GM18858 (cell line): Measurements from ENCODE around the gene PHF13.

ENCODE experiments used
- ATAC-seq: cut with Tn5 transposase; IDR thresholded peaks from one replicate; pipeline ENCODE4 v1.9.1; 2021; ENCODE audit not compliant: unreplicated experiment

The PHF13 gene

GRCh38 chr1:6613361-6614018 is at the start of gene PHF13:
TSS of gene PHF13 (plus strand) at chr1:6613731. CDS start at chr1:6614067, 336 bp downstream.
- peak; percentile 85 for ATAC-seq

GRCh38 chr1:6569033-6569432 is 44.5 kb upstream of the PHF13 start:
- ATAC-seq, result no peak

- no peak for ATAC-seq
Observed at GRCh38 chr1:6570100-6570499, 43.4 kb upstream of the PHF13 start.

GRCh38 chr1:6570987-6571386 is 42.5 kb upstream of the PHF13 start:
- ATAC-seq, result no peak

- ATAC-seq, result no peak
Observed at GRCh38 chr1:6572653-6573383, 40.7 kb upstream of the PHF13 start.

GRCh38 chr1:6574025-6574620 is 39.4 kb upstream of the PHF13 start:
- ATAC-seq, result no peak

- ATAC-seq, result no peak
Observed at GRCh38 chr1:6574818-6575217, 38.7 kb upstream of the PHF13 start.

GRCh38 chr1:6577831-6578525 is 35.6 kb upstream of the PHF13 start:
- ATAC-seq, result no peak

GRCh38 chr1:6578624-6579373 is 34.7 kb upstream of the PHF13 start:
- ATAC-seq, result no peak

GRCh38 chr1:6579374-6580118 is 34.0 kb upstream of the PHF13 start, which contains the start of gene ZBTB48:
TSS of gene ZBTB48 (plus strand) at chr1:6579994. CDS start at chr1:6580610, 616 bp downstream.
- peak; percentile 91 for ATAC-seq

GRCh38 chr1:6580119-6580592 is 33.4 kb upstream of the PHF13 start:
- ATAC-seq, result no peak

- no peak for ATAC-seq
Observed at GRCh38 chr1:6580593-6581409, 32.7 kb upstream of the PHF13 start.

GRCh38 chr1:6581561-6582305 is 31.8 kb upstream of the PHF13 start:
- ATAC-seq, result no peak

GRCh38 chr1:6582370-6582769 is 31.2 kb upstream of the PHF13 start:
- no peak for ATAC-seq

- no peak for ATAC-seq
Observed at GRCh38 chr1:6584126-6585080, 29.1 kb upstream of the PHF13 start.

- no peak for ATAC-seq
Observed at GRCh38 chr1:6585081-6585722, 28.3 kb upstream of the PHF13 start.

- ATAC-seq, result no peak
Observed at GRCh38 chr1:6585841-6586240, 27.7 kb upstream of the PHF13 start.
